ENCODE data around the gene KLHL26.

The KLHL26 gene

DNA sequence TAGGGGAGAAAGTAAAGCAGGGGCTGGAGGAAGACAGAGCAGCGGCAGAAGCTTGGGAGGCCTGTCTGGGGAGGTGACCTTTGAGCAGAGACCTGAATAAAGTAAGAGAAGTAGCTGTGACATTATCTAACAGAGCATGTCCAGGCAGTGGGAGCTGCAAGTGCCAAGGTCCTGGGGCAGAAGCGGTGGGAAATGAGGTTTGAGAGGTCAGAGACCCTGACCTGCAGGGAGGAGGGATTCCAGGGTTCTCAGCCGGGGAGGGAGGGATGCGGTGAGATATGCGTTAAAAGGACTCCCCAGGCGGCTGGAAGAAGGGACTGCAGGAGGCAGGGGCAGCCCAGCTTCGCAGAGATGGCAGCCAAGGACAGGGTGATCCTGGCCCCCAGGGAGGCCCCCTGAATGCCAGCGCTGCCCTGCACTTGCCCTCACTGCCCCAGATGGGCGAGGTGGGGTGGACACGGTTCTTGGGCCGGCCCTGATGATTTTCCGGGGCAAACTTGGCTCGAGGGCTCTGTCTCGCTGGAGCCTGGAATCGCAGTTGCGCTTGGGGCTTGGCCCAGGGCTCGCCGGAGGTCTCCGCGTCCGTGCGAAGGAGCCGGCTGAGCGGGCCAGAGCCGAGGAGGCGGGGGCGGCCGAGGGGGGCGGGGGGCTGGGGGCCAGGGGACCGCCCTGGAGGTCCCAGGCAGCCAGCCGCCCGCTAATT is 33.4 kb upstream of the KLHL26 start:
- DNase-seq: no peak

DNA sequence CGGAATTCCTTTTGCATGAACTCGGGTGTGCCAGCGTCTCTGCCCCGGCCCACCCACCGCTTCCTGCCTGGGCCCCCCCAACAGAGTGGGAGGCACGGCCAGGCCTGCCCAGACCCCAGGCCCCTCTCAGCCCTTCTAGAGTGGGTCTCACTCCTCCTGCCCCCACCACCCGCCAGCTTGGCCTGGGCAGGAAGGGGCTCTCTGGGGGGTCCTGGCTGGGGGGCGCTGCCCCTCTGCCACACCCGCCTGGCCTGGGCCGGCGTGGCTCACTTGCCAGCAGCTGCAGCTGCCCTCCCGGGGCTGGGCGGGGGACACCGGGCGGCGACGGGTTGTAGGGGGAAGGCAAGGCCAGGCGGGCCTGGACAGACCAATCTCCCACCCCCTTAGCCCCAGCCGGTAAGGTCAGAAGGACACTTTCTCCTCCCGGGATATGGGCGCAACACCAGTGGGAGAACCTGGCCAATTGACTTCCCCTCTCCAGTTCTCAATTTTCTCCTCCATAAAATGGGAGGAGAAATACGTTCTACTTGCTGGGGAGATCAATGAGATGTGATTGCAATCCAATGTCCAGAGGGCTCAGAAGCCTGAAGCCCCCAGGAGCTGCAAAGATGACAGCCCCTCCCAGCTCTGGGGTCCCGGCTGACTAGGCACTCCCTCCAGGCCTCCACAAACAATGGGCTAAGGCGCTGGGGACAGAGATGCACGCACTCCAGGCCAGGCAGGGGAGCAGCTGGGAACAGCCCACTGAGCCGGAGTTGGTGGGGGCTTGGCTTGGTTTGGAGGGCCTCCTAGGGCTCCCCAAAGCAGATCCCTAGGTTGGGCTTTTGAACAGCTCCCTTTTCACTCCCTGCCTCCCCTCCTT is 32.6 kb upstream of the KLHL26 start:
- no peak for DNase-seq

DNA sequence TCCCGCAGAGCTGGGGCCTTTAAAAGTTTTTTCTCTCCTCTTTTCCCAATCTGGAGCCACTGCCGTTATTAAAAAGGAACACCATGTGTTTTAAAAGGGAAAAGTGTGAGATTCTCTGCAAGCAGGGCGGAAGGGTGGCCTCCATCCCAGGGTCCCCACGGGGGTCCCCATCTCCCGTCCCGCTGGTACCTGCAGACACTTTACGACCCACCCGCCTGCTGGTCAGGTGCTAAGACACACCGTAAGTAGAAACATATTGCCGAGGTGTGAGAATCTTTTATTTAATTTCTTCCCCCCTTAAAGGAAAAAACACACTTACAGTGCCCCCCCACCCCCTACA is 32.0 kb upstream of the KLHL26 start:
- DNase-seq: no peak

DNA sequence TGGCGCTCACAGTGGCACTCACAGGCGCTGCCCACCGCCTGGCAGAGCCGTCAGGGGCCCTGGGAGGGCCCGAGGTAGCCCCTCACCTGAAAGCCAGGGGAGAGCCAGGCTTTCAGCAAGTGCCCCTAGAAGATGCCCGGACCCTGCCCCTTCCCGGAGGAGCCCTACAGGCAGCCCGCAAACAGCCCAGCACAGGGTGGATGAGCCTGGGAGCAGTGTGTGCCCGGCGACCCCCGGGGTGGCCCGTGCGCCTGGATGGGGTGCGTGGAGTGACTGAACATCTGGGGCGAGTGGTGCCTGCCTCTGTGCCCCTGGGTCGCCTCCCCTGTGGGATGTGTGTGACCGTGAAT is 31.7 kb upstream of the KLHL26 start:
- no peak for DNase-seq

DNA sequence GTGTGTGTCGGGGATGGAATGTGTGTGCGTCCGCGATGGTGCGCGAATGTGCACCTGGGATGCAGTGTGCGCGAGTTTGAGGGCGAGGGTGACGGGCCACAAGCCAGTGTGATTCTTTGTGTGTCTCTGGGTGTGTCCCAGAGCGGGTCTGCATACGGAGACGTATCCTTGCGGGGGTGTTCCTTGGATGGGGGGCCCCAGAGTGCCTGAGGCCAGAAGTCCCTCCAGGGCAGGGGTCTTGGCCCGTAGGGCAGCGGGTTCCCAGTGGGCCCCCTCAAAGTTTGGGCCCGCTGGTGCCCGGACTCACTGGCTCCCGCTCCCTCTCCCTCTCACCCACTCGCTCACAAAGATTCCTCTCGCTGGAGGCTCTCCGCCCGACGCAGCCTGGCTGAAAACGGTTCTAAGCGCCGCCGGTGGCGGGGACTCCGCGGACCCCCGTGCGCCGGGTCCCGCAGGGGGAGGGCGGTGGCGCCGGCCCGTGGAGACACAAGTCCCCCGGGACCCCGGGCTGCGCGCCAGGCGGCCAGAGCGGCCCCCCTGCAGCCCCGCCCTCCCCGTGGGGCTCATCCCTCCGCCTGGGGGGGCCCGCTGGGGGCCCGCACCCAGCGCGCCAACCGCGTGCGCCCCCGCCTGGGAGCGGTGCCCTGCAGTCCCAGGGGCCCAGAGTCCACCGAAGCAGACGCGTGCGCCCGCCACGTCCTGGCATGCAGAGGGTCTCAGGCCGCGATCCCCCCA is 31.1 kb upstream of the KLHL26 start:
- DNase-seq: no peak

DNA sequence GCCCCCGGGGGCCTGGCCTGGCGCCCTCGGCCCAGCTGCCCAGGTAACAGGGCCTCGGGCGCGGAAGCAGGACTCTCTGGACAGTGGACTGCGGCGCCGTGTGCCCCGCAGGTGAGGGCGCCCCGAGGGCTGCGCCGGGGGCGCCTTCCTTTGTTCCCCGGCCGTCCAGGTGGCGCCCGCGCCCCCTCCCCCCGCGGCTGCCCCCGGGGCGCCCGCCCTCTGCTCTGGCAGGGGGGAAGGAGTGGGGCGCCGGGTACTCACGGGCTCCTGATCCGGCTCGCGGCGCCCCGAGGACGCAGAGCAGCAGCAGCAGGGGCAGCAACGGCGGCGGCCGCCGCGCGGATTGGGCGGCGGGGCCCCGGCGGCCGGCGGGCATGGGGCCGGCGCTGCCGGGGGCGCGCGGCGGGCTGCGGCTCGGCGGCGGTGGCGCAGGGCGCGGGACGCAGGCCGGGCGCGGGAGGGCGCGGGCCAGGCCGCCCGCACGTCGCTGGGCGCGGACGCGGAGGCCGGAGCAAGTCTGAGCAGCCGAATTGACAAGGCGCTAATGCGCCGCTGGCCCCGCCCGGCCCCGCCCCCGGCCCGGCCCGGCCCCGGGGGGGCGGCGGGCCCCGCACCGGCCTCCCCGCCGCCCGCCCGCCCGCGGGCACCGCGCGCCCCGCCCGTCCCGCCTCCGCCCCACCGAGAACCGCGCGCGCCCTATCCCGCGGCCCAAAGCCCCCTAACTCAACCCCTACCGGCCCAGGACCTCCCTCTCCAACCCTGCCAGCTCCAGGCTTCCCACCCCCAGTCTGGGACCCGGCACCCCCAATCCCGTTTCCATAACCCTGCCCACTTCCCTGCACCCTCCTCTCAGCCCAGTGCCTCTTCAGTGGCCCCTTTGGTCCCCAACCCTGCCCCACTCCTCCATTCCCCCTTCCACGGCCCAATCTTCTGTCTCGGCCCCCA is 30.3 kb upstream of the KLHL26 start, which contains the start of gene CRLF1:
TSS of gene CRLF1 (minus strand) at position 519 of the 945 bp plus-strand sequence. CDS start at position 376, 143 bp downstream.
- DNase-seq: no peak

DNA sequence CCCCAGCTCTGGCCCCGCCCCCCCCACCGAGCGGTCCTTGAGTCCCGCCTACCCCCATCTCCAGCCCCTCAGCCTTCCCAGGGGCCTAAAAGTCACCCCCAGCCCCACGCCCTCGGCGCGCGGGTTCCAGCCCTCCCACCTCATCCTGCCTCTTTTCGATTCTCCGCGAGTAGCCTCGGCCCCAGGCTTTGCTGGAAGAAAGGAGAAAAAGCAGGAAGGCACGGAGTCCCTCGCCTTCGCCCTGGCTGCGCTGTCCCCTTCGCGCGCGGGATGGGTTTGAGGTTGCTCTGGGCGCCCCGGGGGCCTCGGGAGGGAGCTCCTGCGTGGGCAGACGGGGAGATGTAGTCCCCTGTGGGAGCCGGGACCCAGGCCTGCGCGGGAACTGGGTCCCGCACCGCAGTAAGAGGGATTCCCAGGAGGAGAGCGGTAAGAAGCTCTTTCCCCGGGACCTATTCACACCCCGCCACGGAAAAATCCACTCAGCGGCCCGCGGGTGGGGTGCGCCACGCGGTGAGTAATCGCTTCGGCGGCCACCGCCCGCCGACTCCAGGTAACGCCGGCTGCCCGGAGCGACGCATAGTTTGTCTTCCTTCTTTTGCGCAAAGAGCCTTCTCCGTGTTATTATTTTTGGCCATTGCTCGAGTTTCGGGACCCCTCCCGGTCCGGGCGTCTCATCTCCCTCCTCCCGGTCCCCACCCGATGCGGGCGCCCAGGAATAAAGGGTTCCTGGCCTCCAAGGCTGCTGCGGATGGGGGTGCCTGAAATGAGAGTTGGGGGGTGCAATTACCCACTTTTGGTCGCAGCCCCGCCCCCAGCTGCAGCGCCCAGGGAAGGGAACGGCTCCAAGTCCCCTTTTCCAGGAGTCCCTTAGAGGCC is 29.4 kb upstream of the KLHL26 start:
- DNase-seq: no peak

DNA sequence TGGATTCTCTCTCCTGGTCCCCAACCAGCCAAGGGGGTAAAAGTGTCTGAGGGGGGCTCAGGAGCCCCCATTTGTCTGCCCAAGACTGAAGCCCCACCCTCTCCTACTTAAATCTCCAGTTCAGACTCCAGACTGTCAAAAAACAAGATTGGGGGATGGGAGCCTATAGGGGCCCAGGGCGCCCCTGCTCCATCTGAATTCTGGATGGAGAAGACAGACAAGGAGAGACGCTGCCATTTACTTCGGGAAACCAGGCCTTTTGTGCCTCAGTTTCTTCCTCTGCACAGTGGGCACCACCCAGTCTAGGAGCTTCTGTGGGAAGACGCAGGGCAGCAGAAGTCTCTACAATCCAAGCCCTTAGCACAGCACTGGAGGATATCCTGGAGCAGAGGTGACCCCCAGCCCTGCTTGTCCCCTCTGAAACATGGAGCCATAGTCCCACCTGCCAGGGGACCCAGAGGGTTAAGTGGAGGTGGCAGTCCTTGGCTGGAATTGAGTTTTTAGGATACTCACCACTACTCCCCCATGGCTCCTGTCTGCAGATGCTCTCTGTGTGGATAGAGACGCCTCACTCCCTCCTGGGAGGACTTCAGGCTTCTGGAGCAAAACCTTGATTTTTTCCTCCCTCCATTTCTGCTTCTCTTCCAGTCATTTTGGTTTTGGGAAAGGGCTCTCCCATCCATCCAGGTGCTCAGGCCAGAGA is 28.6 kb upstream of the KLHL26 start:
- DNase-seq: no peak

DNA sequence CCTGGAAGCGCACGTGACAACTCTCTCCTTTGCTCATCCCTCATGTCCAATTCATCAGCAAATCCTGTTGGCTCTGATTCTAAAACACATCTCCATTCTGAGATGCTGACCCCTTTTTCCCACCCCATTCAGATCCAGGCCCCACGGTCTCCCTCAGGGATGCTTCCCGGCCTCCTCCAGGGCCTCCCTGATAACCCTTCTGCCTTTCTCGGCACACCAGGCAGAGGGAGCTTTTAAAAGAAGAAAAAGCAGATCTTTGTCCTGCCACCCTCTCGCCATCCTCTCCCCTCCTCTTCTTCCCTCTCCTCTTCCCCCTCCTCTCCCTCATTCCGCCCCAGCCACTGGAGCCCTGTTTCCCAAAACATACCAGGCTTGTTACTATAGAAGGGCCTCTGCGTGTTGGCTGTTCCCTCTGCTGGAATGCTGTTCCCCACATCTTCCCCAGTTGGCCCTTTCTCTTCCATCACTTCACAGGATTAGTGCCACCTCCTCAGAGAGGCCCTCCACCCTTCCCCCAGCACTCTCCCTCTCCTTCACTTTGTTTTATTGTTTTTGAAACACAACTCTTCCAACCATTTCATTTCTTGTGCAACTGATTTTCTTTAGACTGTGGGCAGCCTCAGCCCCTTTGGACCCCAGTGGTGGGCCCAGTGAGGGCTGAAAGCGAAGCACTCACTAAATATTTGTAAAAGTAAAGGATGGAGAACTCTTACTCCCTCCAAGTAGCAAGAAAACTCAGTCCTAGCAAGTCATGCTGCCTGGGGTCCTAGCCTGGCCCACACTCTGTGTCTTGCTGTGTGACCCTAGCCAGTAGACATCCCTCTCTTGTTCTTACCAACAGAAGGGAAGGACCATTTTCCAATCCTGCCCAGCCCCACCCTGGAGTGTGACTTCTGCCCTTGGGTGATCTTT is 27.8 kb upstream of the KLHL26 start:
- DNase-seq: no peak

DNA sequence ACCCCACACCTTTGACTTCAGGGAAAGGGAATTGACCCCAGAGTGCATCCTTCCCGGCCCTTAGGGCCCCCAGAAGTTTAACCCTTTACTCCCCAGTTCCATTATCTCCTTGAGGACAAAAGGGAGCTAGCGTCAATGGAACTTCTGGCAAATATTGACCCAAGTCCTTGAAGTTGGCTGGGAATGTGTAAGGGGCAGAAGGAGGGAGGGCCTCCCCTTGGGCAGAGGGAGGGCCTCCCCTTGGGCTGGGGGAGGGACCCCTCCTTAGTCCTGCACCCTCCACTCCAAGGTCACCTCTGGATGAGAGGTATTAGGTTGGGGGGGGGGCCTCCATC is 27.1 kb upstream of the KLHL26 start:
- DNase-seq: no peak

DNA sequence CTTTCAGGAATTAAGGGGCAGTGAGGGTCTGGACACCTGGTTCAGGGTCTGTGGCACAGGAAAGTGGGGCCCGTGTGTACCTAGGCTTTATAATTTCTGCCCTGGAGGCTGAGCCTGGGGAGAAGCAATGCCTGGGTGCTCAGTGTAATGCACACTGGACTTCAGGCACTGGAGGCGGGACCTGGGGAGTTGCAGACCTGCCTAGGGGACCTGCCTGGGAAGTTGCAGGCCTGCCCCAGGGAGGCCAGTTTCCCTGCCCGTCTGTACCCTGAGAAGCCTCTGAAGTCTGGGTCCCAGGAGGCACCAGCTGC is 26.6 kb upstream of the KLHL26 start:
- DNase-seq: no peak

DNA sequence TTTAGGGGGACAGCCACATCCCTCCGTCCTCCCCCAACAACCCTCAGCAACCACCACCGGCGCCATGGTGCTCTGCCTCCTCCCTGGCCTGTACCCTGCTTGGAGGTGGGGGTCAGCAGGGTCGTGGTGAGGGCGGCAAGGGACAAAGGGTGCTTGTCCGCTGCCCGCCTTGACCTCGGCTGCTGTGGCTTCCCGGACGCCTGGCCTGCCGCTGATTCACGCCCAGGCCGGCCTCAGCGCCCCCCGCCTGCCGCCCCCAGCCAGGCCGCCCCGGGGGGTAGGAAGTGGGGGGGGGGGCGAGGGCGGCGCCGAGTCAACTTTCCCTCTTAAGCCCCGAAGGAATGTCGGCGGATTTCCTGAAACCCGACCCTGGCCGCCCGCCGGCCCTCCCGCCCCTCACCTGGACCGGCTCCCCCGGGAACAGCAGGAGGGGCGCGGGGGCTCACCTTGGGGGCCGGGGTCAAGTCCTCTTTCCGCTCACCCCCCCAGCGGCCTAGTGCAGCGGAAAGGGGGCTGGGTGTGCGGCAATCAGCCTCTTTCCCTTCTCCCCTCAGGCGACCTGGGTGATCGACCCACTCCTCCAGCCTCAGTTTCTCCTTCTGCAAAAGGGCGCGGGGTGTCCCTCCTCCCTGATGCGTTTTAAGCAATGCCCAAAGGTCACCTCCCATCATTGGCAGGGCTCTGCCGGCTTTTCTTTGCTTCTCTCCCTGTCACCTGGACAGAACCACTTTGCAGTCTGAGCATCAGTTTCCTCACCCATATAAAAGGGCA is 26.1 kb upstream of the KLHL26 start:
- no peak for DNase-seq

DNA sequence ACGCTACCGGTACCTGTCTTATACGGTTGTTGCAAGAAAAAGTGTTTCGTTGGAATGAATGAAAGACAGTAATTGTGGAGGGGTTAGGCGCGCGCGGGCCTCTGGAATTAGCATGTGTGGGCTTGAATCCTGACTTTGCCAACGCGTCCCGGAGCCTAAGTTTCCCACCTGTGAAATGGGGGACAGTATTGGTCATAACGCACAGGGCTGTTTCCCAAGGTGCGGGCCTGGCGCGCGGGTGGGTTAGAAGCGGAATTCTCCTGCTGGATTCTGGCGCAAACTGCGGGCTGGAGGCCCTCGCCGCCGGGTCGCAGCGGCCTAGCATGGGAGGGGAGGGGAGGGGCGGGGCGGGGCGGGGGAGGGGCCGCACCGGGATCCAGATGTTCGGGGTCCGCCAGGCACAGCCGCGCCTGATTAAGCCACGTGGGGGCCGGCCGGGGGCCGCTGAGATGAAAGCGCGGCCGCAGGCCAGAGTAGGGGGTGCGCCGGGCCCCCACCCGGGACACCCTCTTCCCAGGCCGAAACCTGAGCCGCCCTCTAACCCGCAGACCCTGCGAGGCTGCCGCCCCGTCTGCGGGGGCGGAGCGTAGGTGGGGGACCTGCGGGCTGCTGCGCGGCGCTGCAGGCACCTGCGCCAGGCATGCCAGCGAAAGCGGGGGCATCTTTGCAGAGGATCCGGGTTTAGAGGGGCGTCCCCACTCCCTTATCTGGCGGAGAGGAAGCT is 25.3 kb upstream of the KLHL26 start:
- no peak for DNase-seq

DNA sequence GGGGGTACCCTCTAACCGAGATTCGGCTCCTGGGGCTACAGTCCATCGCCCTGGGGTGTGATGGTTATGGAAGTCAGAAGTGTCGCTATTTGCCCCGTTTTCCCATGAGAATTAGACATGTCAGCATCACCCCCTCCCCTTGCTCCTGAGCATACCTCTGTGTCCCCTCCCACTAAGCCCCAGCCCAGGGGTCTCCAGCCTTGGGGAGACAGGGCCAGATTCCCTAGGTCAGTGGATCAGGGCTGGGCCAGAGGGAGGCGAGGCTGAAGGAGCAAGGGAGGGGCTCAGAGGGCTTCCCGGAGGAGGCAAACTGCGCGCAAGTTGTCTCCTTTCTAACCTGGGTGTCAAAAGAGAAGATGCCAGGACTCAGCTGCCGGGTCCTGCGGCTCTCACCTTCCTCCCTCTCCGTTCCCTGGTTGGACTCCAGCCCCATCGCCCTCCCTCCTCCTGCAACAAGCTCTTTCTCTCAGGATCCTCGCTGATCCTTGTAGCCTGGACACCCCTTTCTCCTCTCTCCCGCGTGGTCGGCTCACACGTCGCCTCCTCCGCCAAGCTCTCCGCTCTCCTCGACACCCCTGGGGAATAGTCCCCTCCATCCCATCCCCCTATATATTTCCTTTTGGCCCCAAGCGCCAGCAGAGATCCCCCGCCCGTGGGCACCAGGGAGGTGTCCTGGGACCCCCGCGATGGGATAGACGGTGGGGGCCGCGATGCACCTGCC is 24.6 kb upstream of the KLHL26 start:
- DNase-seq: no peak

DNA sequence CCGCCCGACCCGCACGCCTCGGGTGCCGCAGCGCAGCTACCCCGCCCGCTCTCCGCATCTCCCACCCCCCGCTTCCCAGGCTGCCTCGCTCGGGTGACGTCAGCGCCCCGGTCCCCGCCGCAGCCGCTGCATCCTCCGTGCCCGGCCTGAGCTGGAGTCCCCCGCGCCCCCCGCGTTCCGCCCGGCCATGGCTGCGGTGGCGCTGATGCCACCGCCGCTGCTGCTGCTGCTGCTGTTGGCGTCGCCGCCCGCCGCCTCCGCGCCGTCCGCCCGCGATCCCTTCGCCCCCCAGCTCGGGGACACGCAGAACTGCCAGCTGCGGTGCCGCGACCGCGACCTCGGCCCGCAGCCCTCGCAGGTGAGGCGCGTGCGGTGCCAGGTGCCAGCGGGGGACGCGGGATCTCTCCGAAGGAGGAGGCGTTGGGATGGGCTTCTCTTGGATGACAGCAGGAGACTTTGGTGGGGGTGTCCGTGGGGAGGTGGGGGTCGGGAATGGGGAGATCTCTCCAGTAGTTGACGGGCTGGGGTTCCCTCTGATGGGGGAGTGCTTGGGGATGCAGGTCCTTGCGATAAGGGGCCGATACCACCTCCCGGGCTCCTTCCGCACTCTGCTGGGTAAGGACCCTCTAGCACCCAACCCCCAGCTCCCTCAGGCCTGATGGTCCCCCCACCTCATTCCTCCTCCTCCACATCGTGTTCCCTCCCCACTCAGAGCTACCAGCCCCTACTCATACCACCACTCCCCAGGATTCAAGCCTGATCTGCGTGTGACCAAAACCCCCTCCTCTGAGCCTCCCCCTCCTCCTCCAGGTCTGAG is 23.8 kb upstream of the KLHL26 start, which contains the start of gene TMEM59L:
TSS of gene TMEM59L (plus strand) at position 99 of the 817 bp plus-strand sequence. CDS start at position 188, 89 bp downstream.
- peak; percentile 39 for DNase-seq

DNA sequence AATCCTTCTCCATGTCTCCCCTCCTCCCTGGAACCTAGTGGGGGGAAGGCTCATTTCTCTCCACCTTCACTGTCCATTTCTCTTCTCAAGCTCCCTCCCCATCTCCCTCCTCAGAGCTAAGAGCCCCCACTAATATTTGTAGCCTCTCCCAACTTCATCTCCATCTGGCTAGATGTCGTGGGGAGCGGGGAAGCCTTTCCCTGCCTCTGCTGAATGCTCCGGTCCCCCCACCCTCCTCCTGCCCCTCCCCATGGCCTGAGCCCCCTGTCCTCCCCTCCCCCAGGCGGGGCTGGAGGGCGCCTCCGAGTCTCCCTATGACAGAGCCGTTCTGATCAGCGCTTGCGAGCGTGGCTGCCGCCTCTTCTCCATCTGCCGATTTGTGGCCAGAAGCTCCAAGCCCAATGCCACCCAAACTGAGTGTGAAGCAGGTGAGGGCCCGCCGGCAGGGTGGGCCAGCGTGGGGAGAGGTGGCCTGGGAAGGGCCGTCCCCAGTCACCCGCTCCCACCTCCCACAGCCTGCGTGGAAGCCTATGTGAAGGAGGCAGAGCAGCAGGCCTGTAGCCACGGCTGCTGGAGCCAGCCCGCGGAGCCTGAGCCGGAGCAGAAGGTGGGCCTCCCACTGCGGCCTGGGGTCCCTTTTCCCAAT is 23.1 kb upstream of the KLHL26 start:
- no peak for DNase-seq
